HG03095 (cell line): Measurements from ENCODE around the gene COMP.

Experiments used
- ATAC-seq: cut with Tn5 transposase; IDR thresholded peaks from one replicate; pipeline ENCODE4 v1.9.1; 2021; ENCODE audit warnings: moderate library complexity; ENCODE audit not compliant: unreplicated experiment

Gene COMP

DNA sequence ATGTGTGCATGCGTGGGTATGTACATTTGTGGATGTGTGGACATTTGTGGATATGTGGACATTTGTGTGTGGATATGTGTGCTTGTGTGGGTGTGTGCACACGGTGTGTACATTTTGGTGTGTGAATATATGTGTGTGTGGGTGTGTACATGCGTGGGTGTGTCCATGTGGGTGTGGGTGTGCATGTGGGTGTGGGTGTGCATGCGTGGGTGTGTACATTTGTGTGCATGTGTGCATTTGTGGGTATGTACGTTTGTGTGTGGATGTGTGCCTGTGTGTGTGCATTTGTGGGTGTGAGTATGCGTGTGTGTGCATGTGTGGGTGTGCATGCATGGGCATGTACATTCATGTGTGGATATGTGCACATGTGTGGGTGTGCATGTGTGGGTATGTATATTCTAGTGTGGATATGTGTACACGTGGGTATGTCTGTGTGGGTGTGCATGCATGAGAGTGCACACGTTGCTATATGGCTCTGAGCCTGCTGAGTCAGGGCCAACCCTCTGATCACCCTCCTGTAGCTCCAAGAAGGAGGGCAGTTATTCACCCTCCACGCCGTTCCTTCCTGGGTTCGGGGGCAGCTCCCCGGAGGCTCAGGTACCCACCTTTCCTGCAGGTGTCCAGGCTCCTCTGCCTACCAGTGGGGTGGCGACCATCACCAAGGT lies 20.3 kb downstream of the COMP start:
- ATAC-seq: no peak

- no peak for ATAC-seq
Observed at GRCh38 chr19:18769989-18770528, 21.0 kb downstream of the COMP start.

- ATAC-seq: no peak
Observed at GRCh38 chr19:18768997-18769891, 21.9 kb downstream of the COMP start.

DNA sequence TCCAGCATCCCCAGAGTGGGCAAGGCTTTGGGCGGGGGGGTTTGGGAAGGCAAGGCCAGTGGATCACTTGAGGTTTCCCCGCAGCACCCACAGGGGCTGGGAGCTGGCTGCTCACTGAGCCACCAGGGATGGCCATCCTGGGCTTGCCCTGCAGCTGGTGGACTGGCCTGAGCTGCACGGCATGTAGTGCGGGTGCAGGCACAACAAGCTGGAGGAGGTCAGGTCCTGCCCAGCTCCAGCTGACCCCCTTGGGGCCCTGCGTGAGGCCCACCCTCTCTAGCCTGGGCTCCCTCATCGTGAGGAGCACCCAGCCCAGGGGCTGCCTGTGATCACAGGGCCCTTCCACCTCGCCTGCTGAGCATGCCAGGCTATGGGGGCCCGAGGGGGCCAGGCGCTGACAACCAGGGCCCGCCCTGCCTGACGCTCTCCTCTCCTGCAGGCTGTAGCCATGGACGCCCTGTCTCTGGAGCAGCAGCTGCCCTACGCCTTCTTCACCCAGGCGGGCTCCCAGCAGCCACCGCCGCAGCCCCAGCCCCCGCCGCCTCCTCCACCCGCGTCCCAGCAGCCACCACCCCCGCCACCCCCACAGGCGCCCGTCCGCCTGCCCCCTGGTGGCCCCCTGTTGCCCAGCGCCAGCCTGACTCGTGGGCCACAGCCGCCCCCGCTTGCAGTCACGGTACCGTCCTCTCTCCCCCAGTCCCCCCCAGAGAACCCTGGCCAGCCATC lies 22.9 kb downstream of the COMP start:
- ATAC-seq: no peak

- no peak for ATAC-seq
Observed at GRCh38 chr19:18765224-18765623, 25.9 kb downstream of the COMP start.

DNA sequence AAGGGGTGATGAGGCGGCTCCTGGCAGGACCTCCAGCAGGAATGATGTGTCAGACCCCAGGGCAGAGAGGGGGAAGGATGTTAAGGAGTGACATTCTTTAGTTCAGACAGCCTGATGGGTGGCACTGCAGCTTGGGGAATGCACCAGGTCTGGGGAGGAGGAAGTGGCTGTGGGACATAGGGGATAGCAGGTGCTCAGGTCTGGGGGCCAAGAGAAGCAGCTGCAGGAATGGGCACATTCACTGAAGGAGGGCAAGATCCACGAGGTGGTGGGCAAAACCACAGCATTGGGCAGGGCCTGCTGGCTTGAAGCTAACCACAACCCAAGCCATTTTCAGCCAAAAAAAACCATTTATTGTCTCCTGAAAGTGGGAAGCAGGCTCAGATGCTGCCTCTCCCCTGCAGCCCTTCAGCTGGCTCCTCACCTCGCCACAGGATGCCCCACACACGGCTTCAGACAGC lies 26.5 kb downstream of the COMP start:
- no peak for ATAC-seq

DNA sequence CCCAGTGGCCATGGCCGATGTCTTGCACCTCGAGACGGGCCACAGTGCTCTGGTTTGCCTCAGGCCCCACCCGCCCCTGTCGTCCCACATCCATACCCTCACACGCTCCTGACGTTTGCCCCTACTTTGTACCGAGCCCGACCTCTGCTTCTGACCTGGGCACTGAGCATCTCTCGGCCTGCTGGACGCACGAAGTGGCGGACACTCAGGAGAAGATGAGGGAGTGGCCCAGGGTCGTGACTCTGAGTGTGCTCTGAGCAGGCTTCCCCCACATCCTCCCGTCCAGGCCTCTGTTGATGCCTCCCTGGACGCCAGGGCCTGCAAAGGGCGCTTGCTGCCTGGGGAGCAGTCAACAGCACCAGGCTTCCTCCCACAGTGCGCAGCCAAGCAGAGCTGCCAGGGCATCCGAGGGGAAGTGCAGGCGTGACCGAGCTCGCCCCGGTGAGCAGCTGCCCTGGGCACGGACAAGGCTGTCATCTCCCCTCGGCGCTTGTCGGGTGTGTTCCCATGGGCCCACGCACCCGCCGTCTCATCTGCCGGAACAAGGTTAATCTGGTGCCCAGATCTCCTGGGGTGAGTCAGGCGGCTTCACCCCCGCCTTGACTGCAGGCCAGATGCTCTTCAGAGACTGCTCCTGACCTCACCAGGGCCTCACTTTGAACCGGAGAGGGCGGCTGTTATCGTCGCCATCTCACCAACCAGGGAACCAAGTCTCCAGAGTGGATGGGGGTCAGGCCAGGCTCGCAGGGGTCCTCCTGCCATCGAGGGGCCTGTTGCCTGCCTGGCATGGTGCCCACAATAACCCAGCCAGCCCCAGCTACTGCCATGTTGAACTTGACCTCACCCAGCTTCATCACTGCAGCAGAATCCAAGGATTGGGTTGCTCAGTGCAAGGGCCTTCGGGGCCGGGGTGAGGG lies 27.2 kb downstream of the COMP start:
- ATAC-seq: no peak

GRCh38 chr19:18762125-18763023 lies 28.7 kb downstream of the COMP start:
- no peak for ATAC-seq

- ATAC-seq: no peak
Observed at GRCh38 chr19:18761531-18762110, 29.5 kb downstream of the COMP start.

DNA sequence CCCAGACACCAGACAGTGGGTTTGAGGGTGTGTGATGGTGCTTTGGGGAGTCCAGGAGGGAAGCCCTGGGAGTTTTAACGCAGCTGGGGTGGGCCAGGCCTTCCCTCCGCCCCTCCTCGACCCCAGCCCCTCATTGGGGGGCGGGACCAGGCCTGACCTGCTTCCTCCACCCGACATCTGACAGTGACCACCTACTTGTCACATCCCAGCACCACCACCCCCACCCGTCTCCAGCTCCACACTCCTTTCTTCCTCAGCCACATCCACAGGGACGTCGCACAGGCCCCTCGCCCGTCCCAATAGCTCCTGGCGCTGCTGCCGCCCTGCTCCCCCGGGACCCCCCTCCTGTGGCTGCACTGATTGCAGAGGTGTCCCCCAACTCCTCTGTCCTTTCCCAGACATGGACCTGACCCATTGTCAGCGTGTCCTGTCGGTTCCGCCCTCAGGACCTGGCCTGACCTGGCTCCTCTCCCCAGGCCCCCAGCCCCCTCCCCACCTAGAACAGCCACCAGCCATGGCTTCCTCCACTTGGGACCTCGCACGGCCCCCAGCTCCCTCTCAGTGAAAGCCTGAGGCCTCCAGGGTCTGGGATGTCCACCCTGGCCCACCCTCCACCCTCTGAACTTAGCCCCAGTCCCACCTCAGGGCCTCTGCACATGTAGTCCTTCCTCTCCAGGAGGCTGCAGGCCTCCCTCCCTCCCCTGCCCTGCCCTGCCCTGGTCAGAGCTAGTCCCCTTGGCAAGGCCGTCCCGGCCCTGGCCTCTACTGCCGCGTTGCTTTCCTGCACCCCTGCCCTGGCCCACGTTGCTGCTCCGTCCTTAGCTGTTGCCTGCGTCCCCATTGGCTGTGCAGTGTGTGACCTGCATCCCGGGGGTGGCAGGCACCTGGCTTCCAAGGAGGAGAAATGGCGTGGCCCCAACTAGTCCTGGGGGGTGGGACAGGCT lies 30.4 kb downstream of the COMP start:
- ATAC-seq: no peak

GRCh38 chr19:18759995-18760426 lies 31.1 kb downstream of the COMP start:
- ATAC-seq: no peak

GRCh38 chr19:18759304-18759994 lies 31.7 kb downstream of the COMP start:
- ATAC-seq: no peak

- ATAC-seq: no peak
Observed at GRCh38 chr19:18756896-18757295, 34.2 kb downstream of the COMP start.

- ATAC-seq: no peak
Observed at GRCh38 chr19:18754501-18754900, 36.6 kb downstream of the COMP start.

DNA sequence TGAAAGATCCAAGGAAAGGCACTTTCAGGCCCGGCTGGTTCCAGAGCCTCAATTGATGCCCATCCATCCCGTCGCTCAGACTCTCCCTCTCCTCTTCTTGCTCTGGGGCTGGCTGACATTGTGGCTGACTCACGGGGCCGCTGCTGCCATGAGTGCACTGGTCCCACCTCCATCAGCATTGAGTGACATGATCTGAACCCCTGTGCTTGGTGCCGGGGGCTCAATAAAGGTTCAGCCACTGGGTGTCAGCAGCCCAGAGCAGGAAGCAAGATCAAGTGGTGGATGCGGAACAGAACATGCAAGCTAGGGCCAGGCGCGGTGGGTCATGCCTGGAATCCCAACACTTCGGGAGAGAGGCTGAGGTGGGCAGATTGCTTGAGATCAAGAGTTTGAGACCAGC lies 39.5 kb downstream of the COMP start:
- no peak for ATAC-seq

DNA sequence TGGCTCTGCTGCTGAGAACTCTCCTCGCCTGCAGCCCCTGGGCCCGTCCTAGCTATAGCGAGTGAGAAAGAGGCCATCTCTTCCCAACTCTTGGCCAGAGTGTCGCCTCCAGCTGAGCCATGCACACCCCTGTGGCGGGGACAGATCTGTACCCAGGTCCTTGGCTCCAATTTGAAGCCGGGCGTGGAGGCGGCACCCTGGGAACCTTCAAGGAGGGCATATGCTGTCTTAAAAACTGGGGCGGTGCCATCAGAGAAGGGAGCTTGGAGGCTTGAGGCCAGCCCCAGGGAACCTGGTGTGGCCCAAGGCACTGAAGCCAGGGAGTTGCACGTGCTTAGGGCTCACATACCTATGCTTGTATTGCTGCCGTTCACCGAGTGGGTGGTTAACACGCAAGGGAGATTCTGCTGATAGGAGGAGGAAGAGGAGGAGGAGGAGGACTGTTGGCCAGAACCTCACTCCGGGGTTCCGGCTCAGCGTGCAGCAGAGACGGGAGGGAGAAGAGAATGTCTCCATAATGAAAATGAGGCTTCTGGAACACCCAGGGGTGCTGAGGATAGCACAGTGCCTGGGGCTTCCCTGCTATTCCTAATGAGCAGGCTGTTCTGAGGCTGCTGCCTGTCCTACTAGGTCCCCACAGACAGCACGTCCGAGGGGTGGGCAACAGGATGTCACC lies 40.7 kb downstream of the COMP start:
- no peak for ATAC-seq
